HUES48 (cell line): ENCODE results near the gene SATB2.

ENCODE experiments used
- H3K27ac ChIP-seq: one replicate; pipeline ENCODE4 v1.7.0; 2013; ENCODE audit warnings: low read depth, low read length, inconsistent platforms
- H3K27me3 ChIP-seq: 2 replicates; pipeline ENCODE4 v1.6.1; 2013; ENCODE audit warnings: mild to moderate bottlenecking, low read length; ENCODE audit not compliant: control insufficient read depth, insufficient read depth
- H3K36me3 ChIP-seq: 2 replicates; pipeline ENCODE4 v1.6.1; 2013; ENCODE audit warnings: low read length; ENCODE audit not compliant: control insufficient read depth, insufficient read depth
- H3K4me1 ChIP-seq: 2 replicates; pipeline ENCODE4 v1.6.1; 2013; ENCODE audit warnings: mild to moderate bottlenecking, low read length; ENCODE audit not compliant: control insufficient read depth, insufficient read depth
- H3K4me3 ChIP-seq: 2 replicates; pipeline ENCODE4 v1.5.1; 2013; ENCODE audit warnings: mild to moderate bottlenecking, low read depth, low read length
- H3K9ac ChIP-seq: 2 replicates; pipeline ENCODE4 v1.6.1; 2013; ENCODE audit warnings: mild to moderate bottlenecking, low read depth, low read length, moderate library complexity
- H3K9me3 ChIP-seq: 2 replicates; pipeline ENCODE4 v1.6.1; 2013; ENCODE audit warnings: low read length; ENCODE audit not compliant: control insufficient read depth, insufficient read depth

SATB2 gene

GRCh38 chr2:199465390-199465789, 7.7 kb upstream of the SATB2 start:
- no peaks in the 10 kb centered on the region for H3K9me3 ChIP-seq
- H3K4me3 ChIP-seq, result no peak overlapping the region
- H3K36me3 ChIP-seq, result no peaks in the 10 kb centered on the region
- H3K27ac ChIP-seq, result no peak overlapping the region
- no peak overlapping the region for H3K9ac ChIP-seq
- H3K27me3 ChIP-seq, result peaks cover 100% of the 10 kb centered on the region
- peaks cover 39% of the 10 kb centered on the region for H3K4me1 ChIP-seq

DNA sequence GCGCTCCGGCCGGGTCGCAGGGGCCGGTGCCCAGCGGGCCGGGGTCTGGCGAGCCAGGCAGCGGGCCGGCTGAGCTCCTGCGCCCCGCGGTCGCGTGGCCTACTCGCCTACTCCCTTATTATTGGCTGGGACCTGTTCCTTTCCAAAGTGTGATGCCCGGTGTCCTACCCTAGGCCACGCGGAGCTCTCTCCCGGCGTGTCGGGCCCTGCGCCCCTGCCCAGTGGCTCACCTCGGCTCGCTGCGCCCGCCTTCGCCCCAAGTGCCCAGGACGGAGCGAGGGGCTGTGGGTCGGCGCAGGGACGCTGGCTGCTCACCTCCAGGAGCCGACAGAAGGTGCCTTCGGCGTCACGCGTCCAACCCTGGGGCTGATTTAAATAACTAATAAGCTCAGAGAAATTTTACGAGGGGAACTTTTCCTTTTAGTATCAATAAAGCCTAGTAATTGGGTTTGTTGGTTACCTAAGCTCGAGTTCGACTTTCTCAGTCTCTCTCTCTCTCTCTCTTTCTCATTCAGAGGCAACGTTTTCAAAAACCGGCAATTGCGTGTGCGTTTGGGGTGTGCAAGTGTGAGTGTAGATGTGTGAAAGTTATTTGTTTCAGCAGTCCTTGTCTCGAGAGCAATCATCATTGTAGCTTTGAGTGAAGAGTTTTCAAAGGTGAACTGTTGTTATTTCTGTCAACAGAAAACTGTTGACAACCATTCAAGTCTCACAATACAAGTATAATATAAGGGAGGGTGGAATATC, 7.0 kb upstream of the SATB2 start:
- H3K36me3 ChIP-seq, result no peaks in the 10 kb centered on the region
- peaks cover 37% of the 10 kb centered on the region for H3K4me1 ChIP-seq
- peak overlapping the region; percentile 21; the same call in 1 of the 2 replicates for H3K4me3 ChIP-seq
- no peaks in the 10 kb centered on the region for H3K9me3 ChIP-seq
- H3K27ac ChIP-seq, result no peak overlapping the region
- no peak overlapping the region for H3K9ac ChIP-seq
- H3K27me3 ChIP-seq, result peaks cover 99% of the 10 kb centered on the region

DNA sequence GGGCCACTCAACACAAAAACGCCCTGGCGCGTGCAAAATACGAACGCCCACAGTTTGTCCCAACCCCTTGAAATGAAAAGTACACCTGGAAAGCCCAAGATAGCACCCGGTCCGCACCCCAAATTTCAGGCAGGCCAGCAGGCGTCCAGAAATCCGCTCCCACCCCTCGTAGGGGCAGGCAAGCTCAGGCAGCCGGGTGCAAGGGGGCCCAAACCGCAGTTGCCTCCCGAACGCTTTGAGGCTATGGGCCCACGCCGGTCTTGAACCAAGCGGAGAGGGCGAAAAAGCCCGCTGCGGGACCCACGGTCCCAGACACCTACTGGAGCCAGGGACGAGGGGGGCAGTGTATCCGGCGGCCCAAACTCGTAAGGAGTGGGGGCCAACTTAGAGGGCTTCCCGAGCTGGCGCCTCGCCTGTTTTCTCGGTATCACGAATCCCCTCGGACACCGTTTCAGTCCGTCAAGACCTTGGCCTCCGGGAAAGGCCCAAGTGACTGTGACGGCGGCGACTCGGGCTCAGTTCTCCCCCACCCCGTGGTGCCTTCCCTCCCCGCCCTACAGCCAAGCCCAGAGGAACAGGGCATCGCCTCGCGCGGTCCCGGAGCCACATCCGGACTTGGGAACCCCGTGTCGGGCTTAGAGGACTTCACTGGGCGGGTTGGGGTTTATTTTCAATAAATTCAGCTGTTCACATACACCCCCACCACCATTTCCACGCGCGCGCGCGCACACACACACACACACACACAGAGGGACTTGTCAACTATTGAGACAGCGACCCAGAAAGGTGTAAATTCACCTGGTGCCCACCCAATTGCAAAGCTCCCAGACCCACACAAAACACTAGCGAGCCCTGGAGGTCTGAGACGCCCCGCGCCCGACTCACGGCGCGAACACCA, 6.2 kb upstream of the SATB2 start:
- Histone ChIP-seq H3K36me3 (no peaks in the 10 kb centered on the region), H3K4me1 (peaks cover 34% of the 10 kb centered on the region), H3K9me3 (no peaks in the 10 kb centered on the region), H3K9ac (no peak overlapping the region), H3K4me3 (peak overlapping the region; percentile 65), H3K27me3 (peaks cover 91% of the 10 kb centered on the region), H3K27ac (no peak overlapping the region)

DNA sequence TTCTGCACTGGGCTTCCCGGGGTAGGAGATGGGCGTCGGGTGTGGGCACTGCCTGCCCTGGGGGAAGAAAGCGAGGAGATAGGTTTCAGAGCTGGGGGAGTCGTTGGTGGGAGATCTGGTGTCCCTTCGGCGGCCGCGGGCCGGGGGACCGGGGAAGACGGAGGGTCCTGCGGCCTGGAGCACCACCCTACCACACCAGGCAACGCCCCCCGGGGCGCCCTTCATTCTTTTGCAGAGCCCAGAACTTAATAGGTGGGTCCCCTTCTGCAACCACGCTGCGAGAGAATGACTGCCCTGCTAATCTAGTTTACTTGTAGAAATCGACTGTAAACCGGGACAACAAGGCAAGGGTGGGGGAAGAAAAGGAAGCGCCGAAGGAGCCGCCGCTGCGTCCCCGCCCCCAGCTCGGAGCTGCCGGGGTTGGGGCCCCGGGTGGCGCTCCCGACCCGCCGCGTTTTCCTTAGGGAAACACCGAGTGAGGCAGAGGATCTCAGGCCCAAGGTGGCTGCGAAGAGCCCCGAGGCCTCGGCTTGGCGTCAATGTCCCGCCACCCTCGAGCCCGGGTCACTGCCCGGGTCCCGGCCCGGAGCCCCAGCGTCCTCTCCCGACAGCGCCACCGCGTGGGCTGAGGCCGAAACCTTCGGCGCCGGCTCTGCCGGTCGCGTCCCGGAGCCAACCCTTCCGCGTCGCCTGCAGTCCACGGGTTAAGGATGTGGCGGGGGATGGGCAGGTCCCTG, 5.4 kb upstream of the SATB2 start:
- H3K4me3 ChIP-seq, result peak overlapping the region; percentile 65
- no peak overlapping the region for H3K9ac ChIP-seq
- peaks cover 34% of the 10 kb centered on the region for H3K4me1 ChIP-seq
- no peaks in the 10 kb centered on the region for H3K36me3 ChIP-seq
- H3K9me3 ChIP-seq, result no peaks in the 10 kb centered on the region
- peaks cover 82% of the 10 kb centered on the region for H3K27me3 ChIP-seq
- H3K27ac ChIP-seq, result no peak overlapping the region

DNA sequence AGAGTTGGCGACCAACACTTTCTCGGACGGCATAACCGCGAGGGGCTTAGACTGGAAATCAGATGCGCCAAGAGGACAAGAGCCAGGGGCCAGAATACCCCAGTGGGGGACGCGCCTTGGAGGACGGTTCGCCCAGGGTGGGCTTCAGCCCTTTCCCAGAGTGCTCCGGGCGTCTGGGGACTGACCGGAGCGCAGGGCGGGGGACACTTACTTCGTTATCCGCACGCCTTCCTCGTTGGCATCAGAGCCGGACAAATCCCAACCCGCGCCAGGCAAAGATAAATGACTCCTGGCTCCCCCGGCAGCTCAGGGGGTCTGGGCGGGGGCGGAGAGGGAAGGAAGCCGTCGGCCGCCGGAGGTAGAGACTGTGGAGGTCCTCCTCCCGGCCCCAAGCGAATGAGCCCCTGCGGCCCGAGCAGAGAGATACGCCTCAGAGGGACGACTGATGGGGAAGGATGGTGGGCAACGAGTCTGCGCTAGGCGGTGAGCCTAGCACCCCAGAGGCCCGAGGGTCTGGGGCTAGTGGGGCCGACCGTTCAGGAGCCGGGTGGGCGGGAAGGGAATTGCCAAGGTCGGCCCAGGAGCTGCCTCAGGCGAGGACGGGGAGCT, 4.7 kb upstream of the SATB2 start:
- Histone ChIP-seq H3K27me3 (peaks cover 79% of the 10 kb centered on the region), H3K27ac (no peak overlapping the region), H3K4me3 (peak overlapping the region; percentile 65), H3K9me3 (no peaks in the 10 kb centered on the region), H3K36me3 (no peaks in the 10 kb centered on the region), H3K4me1 (peaks cover 32% of the 10 kb centered on the region), H3K9ac (no peak overlapping the region)

GRCh38 chr2:199461711-199462346, 4.1 kb upstream of the SATB2 start:
- peaks cover 78% of the 10 kb centered on the region for H3K27me3 ChIP-seq
- H3K4me3 ChIP-seq, result peak overlapping the region; percentile 65
- H3K36me3 ChIP-seq, result no peaks in the 10 kb centered on the region
- no peaks in the 10 kb centered on the region for H3K9me3 ChIP-seq
- peaks cover 27% of the 10 kb centered on the region for H3K4me1 ChIP-seq
- H3K9ac ChIP-seq, result no peak overlapping the region
- H3K27ac ChIP-seq, result no peak overlapping the region

GRCh38 chr2:199460846-199461710, 3.3 kb upstream of the SATB2 start:
- H3K4me3 ChIP-seq, result no peak overlapping the region; the same call in 1 of the 2 replicates
- H3K9me3 ChIP-seq, result no peaks in the 10 kb centered on the region
- H3K27me3 ChIP-seq, result peaks cover 78% of the 10 kb centered on the region
- H3K36me3 ChIP-seq, result no peaks in the 10 kb centered on the region
- no peak overlapping the region for H3K9ac ChIP-seq
- H3K27ac ChIP-seq, result no peak overlapping the region
- H3K4me1 ChIP-seq, result peaks cover 24% of the 10 kb centered on the region

GRCh38 chr2:199460101-199460671, 2.4 kb upstream of the SATB2 start:
- Histone ChIP-seq H3K27ac (no peak overlapping the region), H3K4me3 (peak overlapping the region; percentile 84), H3K9me3 (no peaks in the 10 kb centered on the region), H3K27me3 (peaks cover 78% of the 10 kb centered on the region), H3K9ac (no peak overlapping the region), H3K36me3 (no peaks in the 10 kb centered on the region), H3K4me1 (peaks cover 23% of the 10 kb centered on the region)

DNA sequence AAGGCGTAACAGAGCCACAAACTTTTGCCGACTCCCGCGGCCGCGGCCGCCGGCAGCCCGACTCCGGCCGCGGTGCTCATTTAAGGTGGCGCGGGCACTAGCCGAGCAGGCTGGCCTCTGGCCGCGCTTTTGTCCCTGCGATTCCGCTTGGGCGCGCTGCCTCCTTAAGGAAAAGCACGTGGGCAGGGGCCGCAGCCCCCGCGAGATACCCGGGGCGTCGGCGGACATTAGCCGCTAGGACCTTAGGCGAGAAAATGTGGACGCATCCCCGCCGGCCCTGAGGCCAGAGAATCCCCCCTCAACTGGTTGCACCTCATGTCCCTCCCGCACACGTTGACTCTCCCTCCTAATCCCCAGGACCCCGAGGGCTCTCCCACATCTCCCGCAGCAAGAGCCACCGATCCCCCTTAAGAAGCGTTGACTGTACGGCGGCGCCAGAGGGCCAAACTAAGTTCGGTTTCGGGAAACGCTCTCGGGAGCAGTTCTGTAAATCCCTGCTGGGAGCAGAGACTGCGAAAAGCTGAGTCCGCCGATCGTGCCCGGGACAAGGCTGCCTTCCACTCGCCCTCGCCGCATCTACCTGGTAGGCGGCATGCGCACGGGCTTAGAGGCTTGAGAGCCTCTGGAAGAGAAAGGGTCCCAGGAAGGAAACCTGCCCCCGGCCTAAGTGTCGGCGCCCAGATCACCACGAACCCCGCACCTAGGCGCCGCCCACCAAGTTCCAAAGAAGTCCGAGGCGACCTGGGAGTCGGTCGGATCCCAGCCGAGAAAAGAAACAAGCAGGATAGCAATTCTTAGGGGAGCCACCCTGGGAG, 1.8 kb upstream of the SATB2 start:
- Histone ChIP-seq H3K27me3 (peaks cover 78% of the 10 kb centered on the region), H3K9ac (no peak overlapping the region), H3K27ac (peak overlapping the region; percentile 6), H3K4me1 (peaks cover 21% of the 10 kb centered on the region), H3K9me3 (no peaks in the 10 kb centered on the region), H3K4me3 (peak overlapping the region; percentile 84), H3K36me3 (no peaks in the 10 kb centered on the region)
